ENCODE results near the gene INTS6L.
A peak's percentile ranks its signal among the peaks of the same experiment; 100 is the strongest.
"Not testable (repeated sequence)": the region's sequence is repeated elsewhere in the genome, so short reads cannot be mapped to it uniquely, and the experiment has no call there.

Gene INTS6L

GRCh38 chrX:135624408-135625204, 104.1 kb downstream of the INTS6L start:
- DNase-seq, result not testable (repeated sequence)

- peak; percentile 11 for DNase-seq
Measured at GRCh38 chrX:135625995-135626394, 105.5 kb downstream of the INTS6L start.

GRCh38 chrX:135629342-135629741, 108.9 kb downstream of the INTS6L start:
- DNase-seq, result no peak

Data from right hindlimb (tissue), 1 donor.